NCI-H774 (cell line): ENCODE measurements around the gene MEGF11.

Experiments used
- DNase-seq: peaks from one replicate; lab custom pipeline; 2025; lab: John Stamatoyannopoulos, UW

MEGF11 gene

DNA sequence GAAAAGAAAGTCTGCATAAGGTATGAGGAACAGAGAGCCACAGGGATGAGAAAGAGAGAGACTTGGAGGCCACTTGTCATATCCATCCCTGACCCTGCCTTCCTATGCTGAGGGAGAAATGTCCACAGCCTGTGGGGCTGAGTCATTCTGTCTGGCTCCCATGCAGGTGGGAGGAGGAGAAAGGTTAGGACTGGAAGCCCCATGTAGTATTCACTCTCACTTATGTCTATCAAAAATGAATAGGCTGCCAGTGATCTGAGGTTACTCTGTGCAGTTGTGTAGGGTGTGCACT is 313.0 kb downstream of the MEGF11 start:
- no peak for DNase-seq

GRCh38 chr15:65939901-65940617 is 313.5 kb downstream of the MEGF11 start:
- DNase-seq = peak; percentile 79

GRCh38 chr15:65938604-65939003 is 314.9 kb downstream of the MEGF11 start:
- DNase-seq = no peak

- DNase-seq = peak; percentile 83
Measured at GRCh38 chr15:65937476-65937875, 316.1 kb downstream of the MEGF11 start.

DNA sequence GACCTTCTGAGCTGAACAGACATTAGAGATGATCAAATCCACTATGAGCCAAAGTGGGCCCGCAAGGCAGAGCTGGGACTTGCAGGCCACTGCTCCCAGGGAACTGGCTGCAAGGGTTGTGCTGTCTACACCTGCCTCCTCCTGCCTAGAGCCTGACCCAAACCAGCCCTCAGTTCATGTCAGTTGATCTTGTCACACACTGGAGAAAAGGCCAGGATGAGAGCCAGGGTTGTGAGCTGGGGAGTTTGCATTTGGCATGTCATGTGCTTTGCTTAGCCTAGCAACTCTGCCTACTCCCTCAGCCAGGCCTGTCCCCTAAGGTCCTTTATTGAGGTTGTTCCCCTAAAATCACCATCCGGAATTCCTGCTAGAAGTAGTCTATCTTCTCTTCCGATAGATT is 316.5 kb downstream of the MEGF11 start:
- no peak for DNase-seq

- DNase-seq = no peak
Measured at GRCh38 chr15:65936282-65936681, 317.3 kb downstream of the MEGF11 start.

- no peak for DNase-seq
Measured at GRCh38 chr15:65935391-65935790, 318.2 kb downstream of the MEGF11 start.

DNA sequence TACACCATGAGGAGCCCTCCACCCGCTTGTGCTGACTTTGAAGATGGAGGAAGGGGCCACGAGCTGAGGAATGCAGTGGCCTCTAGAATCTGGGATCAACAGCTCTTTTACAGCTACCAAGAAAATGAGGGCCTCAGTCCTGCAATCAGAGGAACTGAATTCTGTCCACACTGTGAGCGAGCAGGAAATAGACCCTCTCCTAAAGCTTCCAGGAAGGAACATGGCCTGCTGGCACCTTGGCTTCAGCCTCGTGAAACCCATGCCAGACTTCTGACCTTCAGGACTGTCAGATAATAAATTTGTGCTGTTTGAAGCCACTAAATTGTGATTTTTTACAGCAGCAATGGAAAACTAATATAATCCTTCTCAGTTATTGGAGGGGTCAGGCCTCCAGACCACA is 322.3 kb downstream of the MEGF11 start:
- no peak for DNase-seq

GRCh38 chr15:65930134-65930533 is 323.4 kb downstream of the MEGF11 start:
- peak; percentile 39 for DNase-seq

DNA sequence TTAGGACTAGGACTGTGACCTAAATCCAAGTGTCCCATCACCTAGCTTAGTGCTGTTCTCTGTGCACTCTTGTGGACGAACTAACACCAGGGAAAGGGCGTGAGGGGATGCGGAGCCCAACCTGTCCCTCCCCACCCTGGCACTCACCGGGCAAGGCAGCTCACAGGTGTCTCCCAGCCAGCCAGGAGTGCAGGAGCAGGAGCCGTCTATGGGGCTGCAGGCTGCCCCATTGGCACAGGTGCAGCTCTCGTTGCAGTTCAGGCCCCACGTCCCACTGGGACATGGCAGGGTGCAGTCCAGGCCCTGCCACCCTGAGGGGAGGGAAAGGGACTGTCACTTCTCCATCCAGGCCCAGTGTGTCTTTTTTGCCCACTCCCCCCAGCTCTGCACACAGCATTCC is 324.0 kb downstream of the MEGF11 start:
- DNase-seq = no peak

DNA sequence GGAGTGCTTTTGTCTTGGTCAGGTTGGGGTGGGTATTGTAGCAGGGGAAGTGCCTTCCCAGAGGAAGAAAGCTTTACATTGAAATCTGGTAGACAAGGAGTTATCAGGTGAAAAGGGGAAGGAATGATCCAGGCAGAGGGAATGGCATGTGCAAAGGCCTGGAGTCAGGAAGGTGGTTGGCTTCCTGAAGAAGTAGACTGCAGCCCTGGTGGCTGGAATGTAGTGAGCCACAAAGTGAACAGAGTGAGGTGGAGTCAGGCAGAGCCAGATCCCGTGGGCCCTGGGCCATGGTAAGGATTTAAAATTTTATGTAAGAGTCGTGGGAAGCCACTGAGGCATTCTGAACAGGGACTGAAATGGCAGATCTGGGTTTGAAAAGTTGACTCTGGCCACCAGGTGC is 326.0 kb downstream of the MEGF11 start:
- no peak for DNase-seq

DNA sequence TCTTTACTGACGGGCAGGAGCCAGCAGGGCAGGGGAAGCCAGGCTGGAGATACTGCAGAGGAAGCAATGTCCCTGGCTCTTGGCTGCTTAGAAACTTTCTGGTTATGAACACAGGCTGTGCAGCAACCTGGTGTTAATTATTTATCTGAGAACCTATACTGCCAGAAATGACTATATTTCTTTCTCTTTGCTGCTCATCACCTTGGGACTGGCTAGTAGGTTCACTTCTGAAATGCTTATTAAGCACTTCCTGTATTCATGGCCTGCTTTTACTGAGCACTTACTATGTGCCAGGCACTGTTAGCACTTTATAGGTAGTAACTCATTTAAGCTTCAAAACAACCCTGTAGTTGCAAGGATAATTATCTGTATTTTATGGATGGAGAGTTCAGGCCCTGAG is 326.7 kb downstream of the MEGF11 start:
- no peak for DNase-seq

DNA sequence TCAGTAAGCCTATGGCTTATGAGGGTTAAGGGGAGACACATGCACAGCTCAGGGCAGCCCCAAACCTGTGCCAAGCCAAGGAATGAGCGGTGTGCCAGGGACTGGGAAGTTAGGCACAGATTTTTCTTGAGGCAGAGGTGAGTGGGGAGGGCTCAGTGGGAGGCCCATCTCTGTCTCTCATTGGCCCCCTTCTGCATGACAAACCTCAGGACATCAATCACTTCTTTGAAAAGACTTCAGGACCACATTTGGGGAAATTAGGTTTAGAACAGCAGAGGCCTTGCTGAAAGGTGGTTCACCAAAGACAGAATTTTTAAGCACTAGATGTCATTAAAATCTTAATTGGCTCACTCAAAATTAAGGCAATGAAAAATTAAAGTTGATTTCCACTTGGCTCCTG is 327.1 kb downstream of the MEGF11 start:
- no peak for DNase-seq

- no peak for DNase-seq
Measured at GRCh38 chr15:65925338-65925737, 328.2 kb downstream of the MEGF11 start.

- no peak for DNase-seq
Measured at GRCh38 chr15:65924004-65924403, 329.5 kb downstream of the MEGF11 start.

- DNase-seq = no peak
Measured at GRCh38 chr15:65923264-65923663, 330.3 kb downstream of the MEGF11 start.

- DNase-seq = no peak
Measured at GRCh38 chr15:65922621-65923020, 330.9 kb downstream of the MEGF11 start.

DNA sequence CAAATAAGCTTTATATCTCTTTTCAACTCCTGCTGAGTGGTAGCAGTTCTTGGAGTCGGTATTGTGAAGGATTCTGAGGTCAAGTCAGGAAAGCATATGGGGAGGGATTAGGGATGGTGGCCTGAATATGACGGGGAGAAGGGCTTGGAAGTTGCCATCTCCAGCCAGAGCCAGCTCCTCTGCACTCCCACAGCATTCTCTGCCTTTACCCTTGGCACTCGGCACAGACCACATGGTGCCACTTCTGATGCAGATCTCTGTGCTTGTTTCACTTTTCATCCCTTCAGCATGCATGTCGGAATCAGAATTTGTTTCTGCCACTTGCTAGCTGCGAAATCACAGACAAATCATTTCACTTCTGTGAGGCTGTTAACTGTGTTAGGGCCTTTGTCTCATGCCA is 331.8 kb downstream of the MEGF11 start:
- DNase-seq = no peak

DNA sequence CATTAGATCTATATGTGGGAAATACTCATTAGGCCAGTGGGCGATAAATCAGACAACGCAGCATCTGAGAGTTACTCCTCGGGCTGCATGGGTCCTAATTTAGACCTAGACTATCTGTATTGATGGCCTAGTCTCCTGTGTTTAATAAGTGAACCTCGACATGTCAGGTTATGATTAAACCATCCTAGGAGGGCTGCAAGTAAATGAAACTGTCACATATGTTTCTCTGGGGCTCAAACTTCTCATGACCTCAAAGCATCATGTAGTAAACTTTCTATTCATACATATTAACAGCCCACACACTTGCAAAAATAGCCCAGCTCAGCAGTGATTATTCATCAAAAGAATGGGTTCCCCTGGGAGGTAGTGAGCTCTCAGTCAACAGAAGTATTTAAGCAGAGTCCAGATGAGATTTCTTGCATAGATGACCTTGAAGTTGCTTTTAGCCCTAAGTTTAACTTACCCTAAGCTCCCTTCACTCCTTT is 332.7 kb downstream of the MEGF11 start:
- DNase-seq = no peak

DNA sequence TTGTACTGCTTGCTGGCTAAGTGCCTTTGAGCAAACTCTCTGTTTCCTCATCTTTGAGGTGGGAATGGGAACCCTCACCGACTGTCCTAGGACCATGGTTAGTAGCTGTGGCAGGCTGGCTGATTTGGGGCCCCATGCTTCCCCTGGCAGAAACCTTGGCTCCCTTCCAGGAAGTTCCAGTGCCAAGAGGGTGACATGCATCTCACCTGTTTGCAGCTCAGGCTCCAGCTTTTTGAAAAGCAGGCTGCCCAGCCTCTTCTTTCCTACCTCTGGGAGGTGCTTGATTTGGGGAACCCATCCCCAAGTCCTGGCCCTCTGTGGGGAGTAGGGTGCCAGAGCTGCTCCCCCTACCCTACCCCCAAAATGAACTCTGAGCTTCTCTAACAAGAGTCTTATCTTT is 333.4 kb downstream of the MEGF11 start:
- peak; percentile 35 for DNase-seq

- DNase-seq = no peak
Measured at GRCh38 chr15:65919353-65919752, 334.2 kb downstream of the MEGF11 start.

GRCh38 chr15:65918945-65919344 is 334.6 kb downstream of the MEGF11 start:
- no peak for DNase-seq

- no peak for DNase-seq
Measured at GRCh38 chr15:65918357-65918920, 335.1 kb downstream of the MEGF11 start.

- no peak for DNase-seq
Measured at GRCh38 chr15:65917936-65918335, 335.6 kb downstream of the MEGF11 start.
